ENCODE results near the gene CTNND2.
"Not testable (repeated sequence)": the region's sequence is repeated elsewhere in the genome, so short reads cannot be mapped to it uniquely, and the experiment has no call there.

Gene CTNND2

GRCh38 chr5:11009576-11009975 is 894.7 kb downstream of the CTNND2 start:
- no peak for DNase-seq

- no peak for DNase-seq
These were observed 896.9 kb downstream of the CTNND2 start for GRCh38 chr5:11007269-11007870.

DNA sequence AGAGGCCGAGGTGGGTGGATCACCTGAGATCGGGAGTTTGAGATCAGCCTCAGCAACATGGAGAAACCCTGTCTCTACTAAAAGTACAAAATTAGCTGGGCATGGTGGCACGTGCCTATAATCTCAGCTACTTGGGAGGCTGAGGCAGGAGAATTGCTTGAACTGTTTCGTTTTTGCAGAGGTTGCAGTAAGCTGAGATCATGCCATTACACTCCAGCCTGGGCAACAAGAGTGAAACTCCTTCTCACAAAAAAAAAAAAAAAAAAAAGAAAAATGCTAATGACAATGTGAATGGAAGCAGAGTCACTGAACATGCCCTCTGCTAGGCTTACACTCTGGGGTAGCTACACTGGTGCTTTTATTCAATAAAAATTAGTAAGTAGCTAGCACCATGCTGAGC is 899.7 kb downstream of the CTNND2 start:
- not testable (repeated sequence) for DNase-seq

- no peak for DNase-seq
These were observed 903.5 kb downstream of the CTNND2 start for GRCh38 chr5:11000515-11001353.

GRCh38 chr5:10999714-11000113 is 904.5 kb downstream of the CTNND2 start:
- DNase-seq: no peak

DNA sequence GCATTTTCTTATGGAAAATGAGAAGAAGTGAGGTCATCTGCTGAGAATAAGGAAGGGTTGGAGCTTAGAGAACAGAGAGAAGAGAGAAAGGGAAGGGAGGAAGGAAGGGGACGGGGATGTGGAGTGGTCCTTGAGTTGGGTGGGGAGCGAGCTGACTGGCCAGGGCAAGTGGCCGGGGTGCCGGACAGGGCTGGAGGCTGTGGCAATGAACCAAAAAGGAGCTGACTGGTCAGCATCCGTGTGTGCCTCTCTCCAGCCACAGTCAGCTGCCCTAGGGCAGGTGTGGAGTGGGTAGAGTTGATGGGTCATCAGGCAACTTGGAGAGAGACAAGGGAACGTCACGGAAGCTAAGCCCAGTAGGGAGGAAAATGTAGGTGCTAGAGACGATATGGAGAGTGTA is 908.4 kb downstream of the CTNND2 start:
- DNase-seq: no peak

GRCh38 chr5:10994091-10994986 is 909.9 kb downstream of the CTNND2 start:
- no peak for DNase-seq

DNA sequence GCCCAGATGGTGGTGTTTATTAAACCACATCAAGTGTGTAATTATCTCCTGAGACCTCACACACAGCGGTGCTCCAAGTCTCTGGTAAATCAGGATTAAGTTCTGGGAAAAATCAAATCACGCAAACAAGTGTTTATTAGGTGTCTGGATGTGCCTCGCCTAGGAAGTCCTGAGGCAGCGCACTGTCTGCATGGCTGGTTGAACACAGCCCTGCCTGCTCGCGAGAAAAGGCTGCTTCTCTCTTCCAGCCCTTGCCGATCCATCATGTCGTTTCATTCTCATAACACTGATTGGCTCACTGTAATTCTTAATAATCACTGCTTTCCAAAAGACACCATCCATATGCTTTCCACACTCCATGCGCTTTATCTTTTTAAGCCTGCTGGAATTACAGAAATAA is 913.6 kb downstream of the CTNND2 start:
- DNase-seq: no peak

DNA sequence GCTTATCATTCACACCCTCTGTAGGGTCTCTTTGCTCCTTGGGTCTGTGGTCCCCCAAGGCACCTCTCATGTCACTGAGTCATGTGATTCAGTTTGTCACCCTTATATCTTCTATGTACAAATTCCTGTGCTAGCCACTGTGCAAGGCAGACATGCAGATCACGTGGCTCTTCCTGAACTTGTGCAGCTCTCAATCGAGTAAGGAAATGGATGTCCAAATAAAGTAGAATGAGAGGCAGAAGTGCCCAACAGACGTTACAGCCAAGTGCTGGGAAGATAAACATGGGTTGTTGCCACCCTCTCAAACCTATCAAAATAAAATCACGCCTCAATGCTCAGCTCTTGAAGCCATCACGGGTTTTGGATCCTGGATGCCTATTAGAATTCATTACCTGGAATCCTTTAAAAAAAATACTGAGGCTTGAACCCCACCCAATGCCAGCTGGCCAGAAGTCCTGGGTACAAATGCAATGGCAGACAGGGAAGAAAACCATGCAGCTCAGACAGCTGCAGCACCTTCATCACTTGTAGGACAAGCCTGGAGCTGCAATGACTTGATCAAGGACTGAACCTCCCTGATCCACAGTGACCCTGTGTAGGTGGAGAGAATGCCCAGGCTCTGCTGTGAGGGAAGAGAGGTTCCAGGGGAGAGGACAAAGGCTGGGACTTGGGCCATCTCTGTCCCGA is 914.5 kb downstream of the CTNND2 start:
- no peak for DNase-seq

DNA sequence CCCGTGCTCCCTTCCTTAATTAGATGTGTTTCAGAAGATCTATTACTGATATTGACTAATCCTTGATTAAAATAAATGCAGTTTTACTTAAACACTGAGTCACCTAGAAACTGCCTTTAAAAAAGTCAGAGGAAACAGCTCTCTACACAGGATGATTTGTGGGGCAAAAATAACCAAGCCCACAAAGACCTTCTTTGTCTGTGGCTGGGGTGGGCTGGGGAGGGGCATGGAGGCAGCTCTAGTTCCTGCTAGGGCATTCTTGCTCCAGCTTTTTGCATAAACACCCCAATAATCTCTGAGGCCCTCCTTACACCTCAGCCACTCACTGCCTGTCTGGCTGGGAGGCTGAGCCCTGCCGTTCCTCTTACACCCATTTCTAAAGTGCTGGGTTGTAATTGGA is 915.6 kb downstream of the CTNND2 start:
- DNase-seq: no peak

DNA sequence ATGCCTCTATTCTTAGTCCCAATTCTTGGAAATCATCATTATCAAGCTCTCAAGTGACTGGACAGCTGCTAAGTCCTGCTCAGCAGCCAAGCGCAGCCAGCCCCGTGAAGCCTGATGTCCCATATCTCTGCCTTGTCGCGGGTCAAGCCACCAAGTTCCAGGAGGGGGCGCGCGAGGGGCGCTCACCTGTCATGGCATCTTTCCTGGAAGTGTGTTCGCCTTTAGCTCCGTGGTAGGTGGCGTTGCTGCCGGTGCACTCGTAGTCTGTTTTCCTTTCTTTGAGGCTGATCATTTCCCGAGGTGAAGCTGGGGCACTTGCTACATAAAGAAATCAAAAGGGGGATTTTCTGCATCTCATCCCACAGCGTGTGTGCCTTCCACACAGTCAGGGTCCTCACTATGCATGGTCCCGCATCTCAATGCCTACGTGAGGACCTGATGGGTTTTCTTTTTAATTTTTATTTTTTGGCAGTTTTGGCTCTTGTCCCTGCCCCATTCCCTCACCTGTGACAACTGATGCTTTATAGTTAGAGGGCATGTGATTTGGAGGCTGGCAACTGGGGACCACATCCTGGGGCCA is 916.2 kb downstream of the CTNND2 start:
- no peak for DNase-seq

DNA sequence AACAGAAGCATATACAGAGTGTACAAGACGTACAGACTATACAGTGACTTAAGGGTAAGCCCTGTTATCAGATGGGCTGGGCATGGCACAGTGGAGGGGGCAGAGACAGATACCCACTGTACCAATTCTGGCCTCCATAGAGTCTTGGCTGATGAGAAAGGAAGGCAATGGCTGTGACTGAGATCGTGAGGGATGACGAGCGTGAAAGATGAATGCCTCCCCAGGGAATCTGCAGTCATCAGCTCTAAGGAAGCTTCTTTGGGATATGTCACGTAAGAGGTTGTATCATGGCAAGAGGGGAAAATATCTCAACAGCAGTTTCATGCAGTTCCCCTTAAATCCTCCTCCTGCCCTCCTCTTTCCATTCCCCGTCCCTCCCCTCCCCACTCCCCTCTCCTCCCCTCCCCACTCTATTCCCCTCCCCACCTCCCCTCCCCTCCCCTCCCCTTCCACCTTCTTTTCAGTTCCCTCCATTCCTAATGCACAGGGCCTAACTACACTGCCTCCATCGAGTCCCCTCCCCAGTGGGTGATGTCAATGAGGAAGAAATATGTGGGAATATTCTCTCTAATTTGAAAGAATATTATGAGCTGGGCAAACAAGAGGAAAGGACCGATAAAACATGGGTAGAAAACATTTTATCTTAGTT is 916.8 kb downstream of the CTNND2 start:
- DNase-seq: no peak

DNA sequence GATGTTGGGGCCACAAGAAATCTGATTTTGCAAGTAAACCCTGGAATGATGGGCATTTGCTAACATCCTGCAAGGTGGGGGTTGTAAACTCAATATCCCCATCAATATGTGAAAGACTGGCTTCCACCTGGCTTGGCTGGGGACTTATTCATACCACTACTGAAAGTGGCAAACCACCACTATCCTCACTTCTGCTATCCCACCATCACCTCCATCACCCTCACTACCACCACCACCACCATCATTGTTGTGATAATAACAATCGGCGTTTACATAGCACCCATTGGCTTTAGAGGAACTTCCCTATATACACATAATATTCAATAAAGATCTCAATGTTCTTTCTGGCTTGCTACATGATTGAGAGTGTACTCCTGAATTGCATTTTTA is 918.5 kb downstream of the CTNND2 start:
- no peak for DNase-seq

DNA sequence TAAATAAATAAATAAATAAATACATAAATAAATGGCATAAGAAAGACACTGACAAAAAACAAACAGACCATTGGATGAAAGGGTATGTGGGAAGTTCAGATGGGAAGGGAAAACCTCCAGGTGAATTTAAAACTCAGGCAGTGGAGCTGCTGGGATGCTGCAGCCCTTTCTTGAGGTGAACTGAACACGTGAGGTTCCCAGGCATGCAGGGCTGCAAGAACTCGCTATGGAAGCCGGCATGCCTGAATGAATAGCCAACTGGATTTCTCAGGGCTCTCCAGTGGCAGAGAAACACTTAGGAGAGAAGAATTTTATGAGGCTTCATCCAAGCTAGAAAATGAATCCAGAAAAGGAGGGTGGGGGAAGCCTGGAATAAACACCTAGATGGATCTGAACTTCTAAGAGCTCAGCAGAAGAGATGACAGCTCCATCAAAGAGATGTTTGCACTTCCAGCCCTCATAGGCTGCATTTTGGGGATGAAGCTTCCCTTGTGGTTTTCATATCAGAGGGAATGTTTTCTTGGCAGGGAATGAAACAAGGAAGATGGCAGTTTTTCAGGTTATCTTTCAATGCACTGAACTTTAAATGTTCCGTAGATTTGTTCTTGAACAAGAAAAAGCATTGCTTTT is 919.0 kb downstream of the CTNND2 start:
- no peak for DNase-seq

DNA sequence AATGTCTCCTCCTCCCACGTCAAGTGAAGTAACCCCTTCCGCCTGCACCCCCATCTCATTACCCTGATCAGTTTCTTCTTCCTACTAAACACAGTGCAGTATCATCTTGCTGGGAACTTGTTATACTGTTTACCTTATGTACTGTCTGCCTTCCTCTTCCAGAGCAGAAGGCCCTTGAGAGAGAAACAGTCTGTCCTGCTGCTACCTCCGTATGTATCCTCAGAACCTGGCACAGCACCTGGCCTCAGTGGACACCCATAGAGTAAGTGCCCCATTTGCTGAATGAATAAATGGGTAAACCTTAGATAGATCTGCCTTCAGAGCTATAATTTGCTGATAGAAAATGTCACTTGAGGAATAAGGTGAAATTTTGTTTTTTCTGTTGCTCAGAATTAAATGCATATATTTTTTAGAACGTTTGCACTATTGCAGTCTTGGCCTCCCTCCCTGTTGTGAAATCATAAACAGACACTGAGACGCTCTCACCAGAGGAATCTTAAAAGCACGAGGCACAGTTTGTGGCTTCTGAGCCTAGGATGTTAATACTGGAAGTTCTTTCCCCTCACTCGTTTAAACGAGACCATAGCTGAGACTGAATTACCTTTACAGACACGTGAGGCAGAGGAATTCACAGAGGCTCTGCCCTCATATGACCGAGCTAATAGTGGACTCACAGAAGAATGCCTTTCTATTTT is 920.1 kb downstream of the CTNND2 start:
- DNase-seq: no peak

DNA sequence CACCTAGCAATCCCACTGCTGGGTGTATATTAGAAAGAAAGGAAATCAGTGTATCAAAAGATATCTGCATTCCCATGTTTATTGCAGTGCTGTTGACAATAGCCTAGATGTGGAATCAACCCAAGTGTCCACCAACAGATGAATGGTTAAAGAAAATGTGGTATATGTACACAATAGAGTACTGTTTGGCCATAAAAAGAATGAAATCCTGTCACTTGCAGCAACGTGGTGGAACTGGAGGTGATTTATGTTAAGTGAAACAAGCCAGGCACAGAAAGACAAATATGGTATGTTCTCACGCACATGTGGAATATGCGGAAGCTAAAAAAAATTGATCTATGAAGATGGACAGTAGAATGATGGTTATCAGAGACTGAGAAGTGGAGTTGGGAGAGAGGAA is 921.6 kb downstream of the CTNND2 start:
- DNase-seq: no peak

- no peak for DNase-seq
These were observed 922.3 kb downstream of the CTNND2 start for GRCh38 chr5:10981932-10982331.

- DNase-seq: no peak
These were observed 927.2 kb downstream of the CTNND2 start for GRCh38 chr5:10977011-10977410.

GRCh38 chr5:10975945-10976344 is 928.3 kb downstream of the CTNND2 start:
- no peak for DNase-seq

DNA sequence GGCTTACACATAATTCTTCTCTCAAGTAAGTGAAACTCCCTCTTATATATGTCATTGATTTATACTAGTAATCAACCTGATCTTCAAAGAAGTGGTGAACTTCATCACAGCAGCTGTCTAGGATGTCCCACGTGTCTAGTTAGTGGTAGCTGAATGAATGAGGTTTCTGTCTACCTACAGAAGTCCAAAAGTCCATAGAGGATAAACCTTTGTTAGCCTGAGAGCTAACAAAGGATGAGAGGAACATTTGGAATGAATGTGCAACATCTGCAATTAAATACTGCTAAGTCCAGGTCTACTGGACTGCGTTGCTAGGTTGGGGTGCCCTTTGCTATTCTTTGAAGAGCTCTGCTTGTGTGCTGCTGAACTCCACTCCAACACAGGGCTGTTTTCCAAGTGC is 929.4 kb downstream of the CTNND2 start:
- DNase-seq: no peak

DNA sequence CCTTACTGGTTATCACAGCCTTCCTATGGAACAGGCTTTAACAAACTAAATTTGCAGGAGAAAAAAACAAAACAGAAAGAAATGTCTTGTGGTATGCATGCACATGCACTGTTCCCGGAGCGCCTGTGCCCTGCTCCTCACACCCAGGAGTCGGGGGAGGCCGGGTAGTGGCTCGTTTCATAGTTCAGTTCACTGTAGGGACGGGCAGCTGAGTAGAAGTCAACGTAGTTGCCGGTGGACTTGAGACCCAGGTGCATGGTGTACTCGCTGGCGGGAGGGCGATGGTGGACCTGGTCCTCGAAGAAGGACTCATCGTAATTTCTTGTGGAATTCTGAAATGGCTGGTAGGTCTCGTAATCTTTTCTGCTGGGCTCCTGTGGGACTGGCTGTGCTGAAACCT is 930.9 kb downstream of the CTNND2 start:
- DNase-seq: no peak
